ENCODE results near the gene ATP5PF. TPM values are rescaled to one million over a fixed set of nuclear protein-coding genes. Genes with fewer than 3 reads are reported as not detected.

ATP5PF gene
- total RNA-seq, 1 donor from 2014 or later: 117 TPM

GRCh38 chr21:25691976-25692375 lies 42.7 kb downstream of the ATP5PF start:
- no peaks in the 10 kb centered on the region for H3K27me3 Mint-ChIP-seq (ENCODE audit: unreplicated experiment)
- H3K4me3 Mint-ChIP-seq (ENCODE audit: unreplicated experiment): no peak overlapping the region
- DNase-seq (ENCODE audit: extremely low spot score, unreplicated experiment): no peak
- peaks cover 20% of the 10 kb centered on the region for H3K4me1 Mint-ChIP-seq (ENCODE audit: unreplicated experiment)
- no peaks in the 10 kb centered on the region for H3K36me3 Mint-ChIP-seq (ENCODE audit: unreplicated experiment)
- TF ChIP-seq, protein P1, sequence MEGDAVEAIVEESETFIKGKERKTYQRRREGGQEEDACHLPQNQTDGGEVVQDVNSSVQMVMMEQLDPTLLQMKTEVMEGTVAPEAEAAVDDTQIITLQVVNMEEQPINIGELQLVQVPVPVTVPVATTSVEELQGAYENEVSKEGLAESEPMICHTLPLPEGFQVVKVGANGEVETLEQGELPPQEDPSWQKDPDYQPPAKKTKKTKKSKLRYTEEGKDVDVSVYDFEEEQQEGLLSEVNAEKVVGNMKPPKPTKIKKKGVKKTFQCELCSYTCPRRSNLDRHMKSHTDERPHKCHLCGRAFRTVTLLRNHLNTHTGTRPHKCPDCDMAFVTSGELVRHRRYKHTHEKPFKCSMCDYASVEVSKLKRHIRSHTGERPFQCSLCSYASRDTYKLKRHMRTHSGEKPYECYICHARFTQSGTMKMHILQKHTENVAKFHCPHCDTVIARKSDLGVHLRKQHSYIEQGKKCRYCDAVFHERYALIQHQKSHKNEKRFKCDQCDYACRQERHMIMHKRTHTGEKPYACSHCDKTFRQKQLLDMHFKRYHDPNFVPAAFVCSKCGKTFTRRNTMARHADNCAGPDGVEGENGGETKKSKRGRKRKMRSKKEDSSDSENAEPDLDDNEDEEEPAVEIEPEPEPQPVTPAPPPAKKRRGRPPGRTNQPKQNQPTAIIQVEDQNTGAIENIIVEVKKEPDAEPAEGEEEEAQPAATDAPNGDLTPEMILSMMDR (IDR thresholded peaks at IDR 0.05): no peak
- no peak overlapping the region for H3K27ac Mint-ChIP-seq (ENCODE audit: unreplicated experiment)
- H3K9me3 Mint-ChIP-seq (ENCODE audit: unreplicated experiment): no peaks in the 10 kb centered on the region

DNA sequence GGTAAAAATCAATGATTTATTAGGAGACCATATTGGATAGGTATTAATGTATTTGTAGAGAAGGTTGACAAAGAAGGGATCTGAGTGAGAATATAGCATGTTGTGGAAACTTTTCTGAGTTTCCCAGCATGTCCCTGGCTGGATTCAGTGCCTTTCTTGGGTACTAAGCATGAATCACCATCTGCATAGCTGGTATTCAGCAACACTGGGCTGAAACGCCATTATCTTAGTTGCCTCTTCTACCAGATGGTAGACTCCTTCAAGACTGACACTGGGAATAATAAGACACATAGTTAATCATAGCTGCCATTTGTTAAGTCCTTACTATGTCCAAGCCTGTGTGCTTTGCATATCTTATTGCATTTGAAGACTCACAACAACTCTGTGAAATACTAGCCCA lies 45.5 kb downstream of the ATP5PF start:
- H3K27me3 Mint-ChIP-seq (ENCODE audit: unreplicated experiment): peaks cover 6% of the 10 kb centered on the region
- TF ChIP-seq, protein P1 (IDR thresholded peaks at IDR 0.05): no peak
- DNase-seq (ENCODE audit: extremely low spot score, unreplicated experiment): no peak
- H3K27ac Mint-ChIP-seq (ENCODE audit: unreplicated experiment): peak overlapping the region; percentile 82
- H3K4me1 Mint-ChIP-seq (ENCODE audit: unreplicated experiment): peaks cover 20% of the 10 kb centered on the region
- H3K9me3 Mint-ChIP-seq (ENCODE audit: unreplicated experiment): no peaks in the 10 kb centered on the region
- no peaks in the 10 kb centered on the region for H3K36me3 Mint-ChIP-seq (ENCODE audit: unreplicated experiment)
- H3K4me3 Mint-ChIP-seq (ENCODE audit: unreplicated experiment): no peak overlapping the region

- peaks cover 20% of the 10 kb centered on the region for H3K4me1 Mint-ChIP-seq (ENCODE audit: unreplicated experiment)
- TF ChIP-seq, protein P1 (IDR thresholded peaks at IDR 0.05): no peak
- H3K36me3 Mint-ChIP-seq (ENCODE audit: unreplicated experiment): no peaks in the 10 kb centered on the region
- no peak overlapping the region for H3K4me3 Mint-ChIP-seq (ENCODE audit: unreplicated experiment)
- no peak for DNase-seq (ENCODE audit: extremely low spot score, unreplicated experiment)
- peaks cover 8% of the 10 kb centered on the region for H3K27me3 Mint-ChIP-seq (ENCODE audit: unreplicated experiment)
- H3K27ac Mint-ChIP-seq (ENCODE audit: unreplicated experiment): peak overlapping the region; percentile 82
- no peaks in the 10 kb centered on the region for H3K9me3 Mint-ChIP-seq (ENCODE audit: unreplicated experiment)
Measured at GRCh38 chr21:25688275-25689155, 46.2 kb downstream of the ATP5PF start.

DNA sequence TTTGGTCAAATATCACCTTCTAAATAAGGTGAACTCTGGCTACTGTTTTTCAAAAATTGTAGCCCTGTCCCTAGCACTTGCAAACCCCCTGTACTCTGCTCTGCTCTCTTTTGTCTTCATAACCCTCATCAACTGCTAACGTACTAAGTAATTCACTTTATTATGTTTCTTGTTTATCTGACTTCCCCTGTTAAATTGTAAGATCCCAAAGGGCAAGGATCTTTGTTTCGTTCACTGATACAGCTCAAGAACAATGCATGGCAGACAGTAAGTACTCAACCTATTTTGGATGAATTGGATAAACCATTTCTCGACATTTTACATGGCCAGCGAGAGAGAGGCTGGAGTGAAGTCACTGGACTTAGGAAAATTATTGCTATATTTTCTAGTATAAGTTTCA lies 46.9 kb downstream of the ATP5PF start:
- Mint-ChIP-seq H3K27me3 (ENCODE audit: unreplicated experiment) (peaks cover 8% of the 10 kb centered on the region), H3K4me1 (ENCODE audit: unreplicated experiment) (peaks cover 20% of the 10 kb centered on the region), H3K36me3 (ENCODE audit: unreplicated experiment) (no peaks in the 10 kb centered on the region), H3K4me3 (ENCODE audit: unreplicated experiment) (no peak overlapping the region), H3K9me3 (ENCODE audit: unreplicated experiment) (no peaks in the 10 kb centered on the region), H3K27ac (ENCODE audit: unreplicated experiment) (peak overlapping the region; percentile 35)
- TF ChIP-seq, protein P1 (IDR thresholded peaks at IDR 0.05): no peak
- DNase-seq (ENCODE audit: extremely low spot score, unreplicated experiment): no peak

- H3K4me1 Mint-ChIP-seq (ENCODE audit: unreplicated experiment): peaks cover 4% of the 10 kb centered on the region
- no peak overlapping the region for H3K27ac Mint-ChIP-seq (ENCODE audit: unreplicated experiment)
- H3K36me3 Mint-ChIP-seq (ENCODE audit: unreplicated experiment): no peaks in the 10 kb centered on the region
- no peak overlapping the region for H3K4me3 Mint-ChIP-seq (ENCODE audit: unreplicated experiment)
- DNase-seq (ENCODE audit: extremely low spot score, unreplicated experiment): no peak
- H3K9me3 Mint-ChIP-seq (ENCODE audit: unreplicated experiment): no peaks in the 10 kb centered on the region
- TF ChIP-seq, protein P1 (IDR thresholded peaks at IDR 0.05): no peak
- H3K27me3 Mint-ChIP-seq (ENCODE audit: unreplicated experiment): peaks cover 24% of the 10 kb centered on the region
Measured at GRCh38 chr21:25682382-25682781, 52.3 kb downstream of the ATP5PF start.
